NCI-H1048 (cell line): ENCODE measurements around the gene C1orf50.
"Not testable (repeated sequence)": the region's sequence is repeated elsewhere in the genome, so short reads cannot be mapped to it uniquely, and the experiment has no call there.

Experiments used
- DNase-seq: peaks from one replicate; lab custom pipeline; 2025; lab: John Stamatoyannopoulos, UW

The C1orf50 gene

DNA sequence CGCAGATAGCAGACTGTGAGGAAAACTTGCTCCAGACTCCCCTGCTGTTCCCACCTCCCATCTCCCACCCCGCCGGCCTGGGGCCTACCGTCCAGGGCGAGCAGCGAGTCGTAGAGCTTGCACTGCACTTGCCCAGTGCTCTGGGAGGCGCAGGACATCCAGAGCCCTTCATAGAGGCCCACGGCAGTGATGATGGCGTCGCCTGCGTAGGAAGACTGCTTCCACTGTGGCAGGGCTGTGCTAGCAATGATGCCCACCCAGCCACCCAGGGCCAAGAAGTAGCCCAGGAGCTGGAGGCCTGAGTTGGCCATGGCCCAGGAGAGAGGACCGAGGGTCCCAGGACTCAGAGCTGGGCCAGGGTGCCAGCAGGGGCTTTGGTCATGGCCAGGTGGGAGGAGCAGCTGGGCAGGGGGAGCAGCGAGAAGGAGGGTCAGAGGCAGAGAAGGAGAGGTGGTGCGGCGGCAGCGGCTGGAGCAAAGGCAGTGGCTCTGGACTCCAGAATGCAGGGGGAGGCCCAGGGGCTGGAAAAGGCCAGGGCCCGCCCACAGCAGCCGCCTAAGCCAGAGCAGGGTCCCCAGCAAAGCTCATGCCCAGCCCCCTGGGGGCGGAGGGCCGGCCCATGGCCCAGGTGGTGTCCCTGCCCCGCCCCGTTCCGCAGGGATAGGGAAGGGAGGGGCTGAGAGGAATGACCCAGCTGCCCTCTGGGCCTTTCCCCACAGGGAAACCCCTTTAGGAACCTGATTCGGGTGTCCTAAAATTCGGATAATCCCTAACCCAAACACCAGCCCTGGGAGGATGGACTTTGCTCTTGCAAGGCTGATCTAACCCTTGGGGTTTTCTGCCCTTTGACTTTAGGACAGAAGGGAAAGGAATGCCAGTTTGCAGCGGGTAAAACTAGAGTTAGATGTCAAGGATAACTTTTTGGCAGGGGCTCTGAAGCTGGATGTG, 27.0 kb upstream of the C1orf50 start, which contains the start of gene CLDN19:
CLDN19 (minus strand) TSS at position 484 of the 948 bp plus-strand sequence; CDS start at position 311, 173 bp downstream.
- no peak for DNase-seq

GRCh38 chr1:42740851-42741580, 26.0 kb upstream of the C1orf50 start:
- no peak for DNase-seq

GRCh38 chr1:42741706-42742105, 25.3 kb upstream of the C1orf50 start:
- no peak for DNase-seq

GRCh38 chr1:42742141-42742540, 24.9 kb upstream of the C1orf50 start:
- no peak for DNase-seq

DNA sequence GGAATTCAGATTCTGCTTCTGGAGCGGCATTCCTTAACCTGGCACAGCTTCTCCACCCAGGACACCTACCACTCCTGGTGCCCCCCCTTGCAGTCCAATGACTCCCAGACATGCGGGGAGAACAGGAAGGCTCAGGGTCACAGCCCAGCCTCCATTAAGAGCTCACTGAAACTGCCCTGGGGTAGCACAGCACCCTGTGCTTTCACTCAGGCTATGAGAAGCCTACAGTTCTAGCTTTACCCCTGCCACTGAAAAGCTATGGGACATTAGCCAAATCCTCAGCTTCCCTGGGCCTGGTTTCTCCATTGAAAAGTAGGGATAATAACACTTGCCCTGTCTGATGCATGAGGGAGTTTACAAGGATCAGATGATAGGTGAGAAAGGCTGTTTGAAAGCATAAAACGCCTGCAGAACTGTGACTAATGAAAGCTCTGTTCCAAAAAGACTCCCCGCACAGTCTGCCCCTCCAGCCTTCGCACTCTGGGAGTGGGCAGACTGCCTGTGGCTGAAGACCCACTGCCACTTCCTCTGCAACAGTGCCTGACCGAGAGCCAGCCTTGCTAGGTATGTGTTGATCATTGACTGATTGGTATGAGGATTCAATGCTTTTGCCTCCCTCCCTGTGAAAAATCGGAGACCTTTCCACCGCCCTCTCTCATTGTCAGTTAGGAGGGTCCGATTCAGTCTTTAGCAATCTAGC, 24.3 kb upstream of the C1orf50 start:
- DNase-seq: no peak

GRCh38 chr1:42743317-42744147, 23.5 kb upstream of the C1orf50 start:
- no peak for DNase-seq

DNA sequence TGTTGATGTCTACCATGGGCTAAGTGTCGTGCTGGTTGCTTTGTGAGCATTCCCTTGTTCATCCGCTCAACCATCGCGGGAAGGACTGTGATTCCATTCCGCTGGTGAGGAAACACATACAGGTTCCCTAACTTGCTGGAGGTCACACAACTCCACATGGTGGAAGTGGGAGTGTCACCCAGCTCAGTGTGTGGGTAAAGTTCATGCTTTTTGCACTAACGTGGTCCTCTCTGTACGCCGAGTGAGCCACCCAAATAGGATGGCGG, 23.0 kb upstream of the C1orf50 start:
- DNase-seq: no peak

GRCh38 chr1:42745851-42746250, 21.2 kb upstream of the C1orf50 start:
- no peak for DNase-seq

- no peak for DNase-seq
Measured at GRCh38 chr1:42746436-42747105, 20.5 kb upstream of the C1orf50 start.

DNA sequence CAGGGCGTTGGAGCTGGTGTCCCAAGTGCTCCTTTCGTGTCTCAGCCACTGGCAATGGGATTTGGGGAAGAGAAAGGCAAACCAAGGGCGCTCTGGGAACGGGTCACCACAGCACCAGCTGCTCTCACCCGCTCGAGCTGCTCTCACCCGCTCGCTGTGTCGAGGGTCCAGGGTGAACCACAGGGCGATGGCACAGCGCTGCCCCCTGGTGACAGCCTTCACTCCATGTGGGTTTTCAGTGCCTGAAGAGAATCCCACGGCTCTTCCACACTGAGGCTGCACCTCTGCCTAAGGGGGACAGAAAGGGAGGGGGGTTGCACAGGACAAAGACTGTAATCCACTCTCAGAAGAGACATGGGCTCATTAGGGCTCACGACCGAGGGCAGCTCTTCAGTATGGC, 19.9 kb upstream of the C1orf50 start:
- DNase-seq: no peak

DNA sequence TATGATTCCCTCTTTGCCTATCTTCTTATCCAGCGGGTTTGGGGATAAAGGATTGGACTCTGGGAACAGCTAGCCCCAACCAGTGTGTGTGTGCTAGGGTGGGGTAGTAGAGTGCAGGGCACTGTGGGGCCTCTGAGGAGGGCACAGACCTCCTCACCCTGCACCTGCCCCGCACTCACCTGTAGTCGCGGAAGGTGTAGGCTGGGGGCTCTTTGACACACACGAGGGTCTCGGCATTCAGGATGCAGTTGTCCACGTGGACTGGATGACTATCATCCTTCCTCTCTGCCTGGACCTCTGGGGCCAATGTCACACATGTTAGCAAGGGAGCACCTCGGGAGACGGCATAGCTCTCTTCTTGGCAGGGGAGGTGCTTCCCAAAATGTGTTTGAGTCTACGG, 19.0 kb upstream of the C1orf50 start:
- DNase-seq: no peak

- no peak for DNase-seq
Measured at GRCh38 chr1:42748461-42749410, 18.3 kb upstream of the C1orf50 start.

DNA sequence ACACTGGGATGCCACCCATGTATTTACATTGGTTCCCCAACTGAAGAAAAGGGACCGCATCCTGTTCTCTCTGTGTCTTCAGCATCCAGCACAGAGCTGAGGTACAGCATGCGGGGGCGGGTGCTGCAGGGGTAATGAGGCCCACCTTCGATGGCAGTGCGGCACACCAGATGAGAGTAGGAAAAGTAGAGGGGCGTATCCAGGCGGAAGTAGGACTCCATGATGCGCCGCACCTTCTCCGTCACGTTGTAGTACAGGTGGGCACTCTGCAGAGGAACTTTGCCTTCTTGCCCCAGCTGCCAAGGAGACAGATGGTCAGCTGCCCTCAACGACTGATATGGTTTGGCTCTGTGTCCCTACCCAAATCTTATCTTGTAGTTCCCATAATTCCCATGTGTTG, 17.0 kb upstream of the C1orf50 start:
- no peak for DNase-seq

DNA sequence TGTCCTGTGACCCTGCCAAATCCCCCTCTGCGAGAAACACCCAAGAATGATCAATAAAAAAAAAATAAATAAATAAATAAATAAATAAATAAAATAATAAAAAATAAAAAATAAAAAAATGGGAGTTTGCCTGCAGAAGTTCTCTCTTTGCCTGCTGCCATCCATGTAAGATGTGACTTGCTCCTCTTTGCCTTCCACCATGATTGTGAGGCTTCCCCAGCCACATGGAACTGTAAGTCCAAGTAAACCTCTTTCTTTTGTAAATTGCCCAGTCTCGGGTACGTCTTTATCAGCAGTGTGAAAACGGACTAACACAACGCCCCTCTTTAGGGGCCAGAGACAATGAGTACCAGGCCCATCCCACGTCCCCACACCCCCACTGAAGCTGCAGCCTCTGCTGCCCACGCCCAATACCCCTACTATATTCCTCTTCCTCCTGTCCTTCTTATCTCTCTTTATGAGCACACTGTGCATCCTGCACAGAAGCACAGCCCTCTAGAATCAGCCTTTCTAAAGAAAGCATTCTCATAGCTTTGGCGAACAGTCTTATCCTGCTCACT, 15.5 kb upstream of the C1orf50 start:
- not testable (repeated sequence) for DNase-seq

- DNase-seq: no peak
Measured at GRCh38 chr1:42752284-42752683, 14.8 kb upstream of the C1orf50 start.

DNA sequence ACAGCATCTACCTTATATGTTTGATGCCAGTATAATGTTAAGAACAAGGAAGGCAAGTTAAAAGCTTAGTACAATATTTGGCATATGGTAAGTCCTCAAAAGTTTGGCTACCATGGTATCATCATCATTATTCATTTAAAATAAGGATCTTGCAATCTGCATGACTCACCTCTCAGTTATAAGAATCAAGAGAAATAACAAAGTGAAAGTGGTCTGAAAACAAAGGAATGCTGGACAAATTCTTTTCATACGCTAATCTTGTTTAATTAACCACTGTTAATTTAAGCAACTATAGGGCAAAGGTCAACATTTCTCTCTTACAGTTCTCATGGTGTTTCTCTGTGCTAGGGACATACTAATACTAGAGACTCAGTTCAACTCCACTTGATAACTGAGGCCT, 14.0 kb upstream of the C1orf50 start:
- no peak for DNase-seq

DNA sequence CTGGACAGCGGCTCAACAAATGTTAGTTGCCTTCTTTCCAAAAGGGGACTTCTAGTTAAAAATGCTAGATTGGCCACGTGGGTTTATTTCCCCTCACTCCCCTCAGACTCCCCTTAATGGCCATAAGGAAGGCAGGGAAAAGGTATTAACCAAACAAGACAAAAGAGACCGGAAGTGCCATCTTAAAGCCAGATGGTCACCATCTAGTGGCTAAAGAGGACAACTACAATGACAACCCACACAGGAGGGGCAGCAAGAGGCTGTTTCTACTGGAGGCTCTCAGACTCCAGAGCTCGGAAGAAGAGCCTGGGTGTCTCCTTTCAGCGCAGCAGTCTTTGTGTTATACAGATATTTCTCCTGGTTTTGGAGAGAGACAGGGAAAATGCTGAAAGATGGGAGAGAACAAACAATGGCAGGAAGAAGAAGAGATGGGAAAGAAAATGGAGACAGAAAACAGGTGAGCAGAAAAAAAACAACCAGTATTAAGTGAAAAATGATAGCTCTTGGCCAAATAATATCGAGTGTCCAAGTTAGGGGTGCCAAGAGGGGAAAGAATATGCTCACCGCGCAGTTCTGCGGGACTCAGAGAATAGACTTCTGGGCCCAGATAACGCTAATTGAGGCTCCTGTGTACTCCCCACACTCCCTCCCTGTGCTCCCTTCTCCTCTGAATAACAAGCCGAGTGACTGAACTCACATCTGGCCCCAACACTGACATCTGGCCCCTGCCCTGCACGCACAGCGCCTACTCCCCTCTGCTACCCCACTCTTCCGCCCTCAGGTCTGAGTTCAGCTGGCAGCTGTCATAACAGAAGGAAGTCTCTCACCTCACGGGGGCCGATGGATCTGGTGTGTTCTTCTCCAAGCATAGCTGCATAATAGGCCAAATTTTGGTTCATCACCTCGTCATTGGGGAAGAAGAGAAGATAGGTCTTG, 9.8 kb upstream of the C1orf50 start:
- DNase-seq: no peak

DNA sequence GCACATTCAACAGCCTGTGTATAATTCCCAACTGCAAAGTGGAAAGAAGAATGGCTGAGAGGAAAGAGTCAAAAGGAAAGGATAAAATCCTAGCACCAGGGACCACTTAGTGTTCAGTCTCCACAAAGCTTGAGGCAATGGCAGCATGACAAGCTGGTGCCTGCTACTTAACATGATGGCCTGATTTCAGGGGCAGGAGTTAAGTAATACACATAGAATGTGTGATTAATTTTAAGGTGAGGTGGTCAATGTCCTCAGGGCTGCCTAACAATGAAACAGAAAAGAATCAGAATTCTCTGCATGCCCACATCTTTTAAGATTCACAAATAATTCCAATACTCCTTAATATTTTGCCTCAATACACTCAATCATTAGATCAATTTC, 9.2 kb upstream of the C1orf50 start:
- DNase-seq: no peak

DNA sequence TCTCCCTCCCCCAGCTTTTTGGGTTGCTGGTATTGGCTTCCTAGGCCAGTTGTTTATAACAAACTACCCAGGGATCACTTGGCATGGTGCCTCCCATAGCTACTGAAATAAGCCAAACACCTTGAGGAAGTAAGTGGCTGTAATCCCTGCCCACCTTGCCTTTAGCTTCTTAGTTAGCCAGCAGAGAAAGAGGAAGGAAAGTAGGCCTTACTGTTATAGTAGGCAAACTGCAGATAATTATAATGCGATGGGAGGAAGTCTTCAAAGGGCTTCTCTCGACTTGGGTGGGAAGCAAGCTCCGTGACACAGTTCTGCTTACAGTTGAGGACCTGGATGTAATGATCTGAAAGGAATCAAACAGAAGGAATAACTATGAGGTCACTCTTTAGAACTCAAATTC, 8.4 kb upstream of the C1orf50 start:
- no peak for DNase-seq
